Pancreas (tissue), 10 donors: ENCODE data around the gene QPRT. TPM values are rescaled to one million over a fixed set of nuclear protein-coding genes. Genes with fewer than 3 reads are reported as not detected.
A peak's percentile ranks its signal among the peaks of the same experiment; 100 is the strongest.
"Not testable (repeated sequence)": the region's sequence is repeated elsewhere in the genome, so short reads cannot be mapped to it uniquely, and the experiment has no call there.

Source experiments
- ATAC-seq, 4 donors: fragments of 200-7000 bp; cut with Tn5 transposase; one replicate each; pipeline versions ENCODE4 v1.8.0 to v1.9.1; 2020; ENCODE audit warnings: mild to moderate bottlenecking in 4 of 4, moderate library complexity in 4 of 4
- DNase-seq, 6 donors: peaks; one replicate each; pipeline ENCODE4 v3.0.0-alpha.2; 2020
- FAIRE-seq: peaks from 2 replicates; lab custom pipeline; 2012; peaks lifted over from hg19 to GRCh38; lab: Jason Lieb, UNC
- H3K27ac ChIP-seq, 4 donors: fragments of 200-600 bp; sonication (generic); 1 replicate in 3 of 4; 2 replicates in 1 of 4; pipeline versions ENCODE4 v1.5.0 to v1.8.0; 2020
- H3K27me3 ChIP-seq, 4 donors: fragments of 200-600 bp; one replicate each; pipeline ENCODE4 v1.8.0; 2021
- H3K36me3 ChIP-seq, 3 donors: fragments of 200-600 bp; sonication (generic) in 1 of 3; one replicate each; pipeline versions ENCODE4 v1.5.0 to v1.8.0; 2020 to 2021
- H3K4me1 ChIP-seq, 3 donors: fragments of 200-600 bp; one replicate each; pipeline ENCODE4 v1.8.0; 2021
- H3K4me3 ChIP-seq, 4 donors: fragments of 200-600 bp; sonication (generic) in 2 of 4; one replicate each; pipeline versions ENCODE4 v1.5.0 to v1.8.0; 2020 to 2021
- H3K9me3 ChIP-seq, 4 donors: fragments of 200-600 bp; one replicate each; pipeline ENCODE4 v1.8.0; 2021
- CTCF ChIP-seq, 4 donors: fragments of 200-600 bp; sonication (generic) in 3 of 4; IDR thresholded peaks; one replicate each; pipeline versions ENCODE4 v1.5.0 to v1.8.0; 2021; ENCODE audit warnings: antibody characterized with exemption in 4 of 4
- WGBS, 2 donors: extraction: QIAGEN DNeasy Blood & Tissue Kit; methylation state at CpG; one replicate each; pipeline ENCODE4 v1.1.7; 2013; 5-methylcytosine and 5-hydroxymethylcytosine counted together
- intact Hi-C, 3 donors: fragments of 100-400 bp; cut with DNase I; formaldehyde crosslinking; loops; one replicate each; pipeline versions ENCODE4 v1.11.1 to v1.14.2; 2022
- polyA plus RNA-seq, 2 donors: library from polyadenylated mRNA; stranded (reverse); fragments of 200-250 nt; gene quantifications; one replicate each; pipeline ENCODE4 v1.2.3, GENCODE V29; 2013
- total RNA-seq, 6 donors: library from RNA; stranded (reverse); fragmentation: NEBNext Ultra II Directional in 4 of 6; extraction: Animal tissue kit (Norgen Biotek cat#: 25700) in 4 of 6; gene quantifications; one replicate each; pipeline versions ENCODE4 v1.2.1 to v1.2.4, GENCODE V29; 2021 to 2023
- donor health status: healthy with polysubstance abuse.
- donor health status: DM: no; HTN: no; CAD: no; lungs with moderate emphysema.
- donor health status: DM: no; HTN: no; CAD: no.
- donor health status: control.
- donor health status: control.
- donor health status: Bipolar disorder and iron deficiency.
- donor health status: DM: yes; HTN: yes; CAD: no.
- donor health status: DM: no; HTN: no; CAD: no.
- donor health status: DM: no; HTN: no; CAD: no.
- donor health status: DM: yes; HTN: yes; CAD: no.

Gene QPRT
- total and polyA plus RNA-seq, 8 donors = 8.2 to 29.7 (median 18.4) TPM

GRCh38 chr16:29649588-29650494 is 29.1 kb upstream of the QPRT start:
- no peak overlapping the region for H3K27ac ChIP-seq
- no peaks in the 10 kb centered on the region for H3K9me3 ChIP-seq
- H3K4me1 ChIP-seq = no peaks in the 10 kb centered on the region
- TF ChIP-seq CTCF (IDR thresholded peaks at IDR 0.05) = no peak
- DNase-seq (no peak), ATAC-seq (no peak), FAIRE-seq (no peak)
- H3K36me3 ChIP-seq = no peaks in the 10 kb centered on the region
- no peaks in the 10 kb centered on the region for H3K27me3 ChIP-seq
- H3K4me3 ChIP-seq = no peak overlapping the region
- 70 to 77% methylated on average over 9 of the region's 9 CpGs for WGBS, 2 donors
- intact Hi-C loops = no loop called here

DNA sequence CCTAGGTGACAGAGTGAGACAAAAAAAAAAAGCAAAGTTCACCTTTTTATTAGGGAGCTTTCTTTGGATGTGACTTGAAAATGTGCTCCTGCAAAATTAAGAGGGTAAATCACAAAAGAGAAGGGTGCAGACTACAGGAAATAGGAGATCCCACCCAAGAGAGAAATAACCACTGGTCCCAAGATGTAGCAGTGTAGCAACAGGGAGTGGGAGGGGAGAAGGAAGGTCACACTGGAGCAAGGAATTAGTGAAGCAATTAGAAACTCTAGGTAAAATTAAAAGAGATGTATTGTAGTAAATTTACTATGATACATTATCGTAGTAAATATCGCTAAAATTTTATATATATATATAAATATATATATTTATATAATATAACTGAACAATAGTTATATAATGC is 28.2 kb upstream of the QPRT start:
- DNase-seq (no peak), ATAC-seq (no peak), FAIRE-seq (no peak)
- no peaks in the 10 kb centered on the region for H3K27me3 ChIP-seq
- H3K4me1 ChIP-seq = no peaks in the 10 kb centered on the region
- TF ChIP-seq CTCF (IDR thresholded peaks at IDR 0.05) = no peak
- H3K27ac ChIP-seq = no peak overlapping the region
- WGBS, 2 donors = 84 to 94% methylated on average over 2 of the region's 2 CpGs
- no peak overlapping the region for H3K4me3 ChIP-seq
- intact Hi-C loops = no loop called here
- no peaks in the 10 kb centered on the region for H3K36me3 ChIP-seq
- H3K9me3 ChIP-seq = no peaks in the 10 kb centered on the region

GRCh38 chr16:29651774-29652349 is 27.1 kb upstream of the QPRT start:
- intact Hi-C loops = no loop called here
- H3K27ac ChIP-seq = no peak overlapping the region
- H3K4me1 ChIP-seq = no peaks in the 10 kb centered on the region
- H3K36me3 ChIP-seq = no peaks in the 10 kb centered on the region
- DNase-seq (no peak), ATAC-seq (no peak), FAIRE-seq (no peak)
- 85 to 86% methylated on average over 2 of the region's 2 CpGs for WGBS, 2 donors
- no peak for TF ChIP-seq CTCF (IDR thresholded peaks at IDR 0.05)
- H3K9me3 ChIP-seq = no peaks in the 10 kb centered on the region
- H3K4me3 ChIP-seq = no peak overlapping the region
- H3K27me3 ChIP-seq = no peaks in the 10 kb centered on the region

DNA sequence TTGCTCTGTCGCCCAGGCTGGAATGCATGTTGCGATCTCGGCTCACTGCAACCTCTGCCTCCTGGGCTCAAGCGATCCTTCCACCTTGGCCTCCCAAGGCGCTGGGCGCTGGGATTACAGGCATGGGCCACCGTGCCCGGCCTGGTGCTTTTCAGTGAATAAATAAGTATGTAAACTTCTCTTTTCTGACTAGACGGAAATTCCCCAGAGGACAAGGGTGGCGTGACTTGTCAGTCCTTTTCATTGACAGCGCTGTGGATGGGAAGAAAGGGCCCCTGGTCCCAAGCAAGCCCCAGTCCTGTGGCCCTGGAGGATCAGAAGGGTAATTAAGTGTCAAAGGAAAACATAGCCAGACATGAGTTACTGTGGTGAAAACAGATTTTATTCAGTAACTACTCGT is 25.5 kb upstream of the QPRT start:
- Histone ChIP-seq H3K4me3 (no peak overlapping the region), H3K9me3 (no peaks in the 10 kb centered on the region), H3K4me1 (no peaks in the 10 kb centered on the region), H3K27ac (no peak overlapping the region), H3K27me3 (no peaks in the 10 kb centered on the region), H3K36me3 (no peaks in the 10 kb centered on the region)
- 78 to 81% methylated on average over 12 of the region's 12 CpGs for WGBS, 2 donors
- no peak for TF ChIP-seq CTCF (IDR thresholded peaks at IDR 0.05)
- ATAC-seq (peak in 1 of 4 donors; percentile 46), DNase-seq (no peak), FAIRE-seq (no peak)
- intact Hi-C loops = no loop called here

DNA sequence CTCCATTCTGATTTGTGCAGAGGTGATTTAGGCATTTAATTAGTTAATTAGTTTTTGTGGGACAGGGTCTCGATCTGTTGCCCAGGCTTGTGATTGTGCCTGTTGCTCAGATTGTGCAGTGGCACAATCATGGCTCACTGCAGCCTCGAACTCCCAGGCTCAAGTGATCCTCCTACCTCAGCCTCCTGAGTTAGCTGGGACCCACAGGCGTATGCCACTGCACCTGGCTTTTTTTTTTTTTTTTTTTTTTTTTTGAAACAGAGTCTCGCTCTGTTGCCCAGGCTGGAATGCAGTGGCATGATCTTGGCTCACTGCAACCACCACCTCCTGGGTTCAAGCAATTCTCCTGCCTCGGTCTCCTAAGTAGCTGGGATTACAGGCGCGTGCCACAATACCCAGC is 25.1 kb upstream of the QPRT start:
- FAIRE-seq, H3K9me3 ChIP-seq, DNase-seq, H3K27ac ChIP-seq, H3K27me3 ChIP-seq, intact Hi-C loops, H3K36me3 ChIP-seq, ATAC-seq, H3K4me3 ChIP-seq, H3K4me1 ChIP-seq: not testable (repeated sequence)
- 80 to 88% methylated on average over 7 of the region's 7 CpGs for WGBS, 2 donors
